Ascending aorta (tissue), 2 donors: Measurements from ENCODE around the gene ACSL1. TPM values are rescaled to one million over a fixed set of nuclear protein-coding genes. Genes with fewer than 3 reads are reported as not detected.

ENCODE experiments used
- DNase-seq, 2 donors: peaks; one replicate each; pipeline ENCODE4 v3.0.0-alpha.2; 2019; ENCODE audit warnings: low spot score in 2 of 2
- H3K27ac ChIP-seq, 2 donors: fragments of 200-600 bp; sonication (generic); one replicate each; pipeline ENCODE4 v1.5.1; 2016 to 2017; ENCODE audit warnings: mild to moderate bottlenecking in 1 of 2
- H3K27me3 ChIP-seq: fragments of 200-600 bp; sonication (generic); one replicate; pipeline ENCODE4 v1.5.1; 2017
- H3K36me3 ChIP-seq, 2 donors: fragments of 200-600 bp; sonication (generic); one replicate each; pipeline ENCODE4 v1.5.1; 2016
- H3K4me1 ChIP-seq, 2 donors: fragments of 200-600 bp; sonication (generic); one replicate each; pipeline ENCODE4 v1.5.1; 2016 to 2017; ENCODE audit warnings: mild to moderate bottlenecking in 1 of 2
- H3K4me3 ChIP-seq, 2 donors: fragments of 200-600 bp; sonication (generic); one replicate each; pipeline ENCODE4 v1.5.1; 2016 to 2017; ENCODE audit warnings: mild to moderate bottlenecking in 1 of 2
- H3K9me3 ChIP-seq, 2 donors: fragments of 200-600 bp; sonication (generic); one replicate each; pipeline ENCODE4 v1.5.1; 2016
- intact Hi-C: fragments of 100-400 bp; cut with DNase I; formaldehyde crosslinking; loops from one replicate; pipeline ENCODE4 v1.15.1; 2023
- total RNA-seq: library from RNA; depleted of rRNA; stranded (reverse); fragments of >200 nt; gene quantifications from one replicate; pipeline ENCODE4 v1.1.0, GENCODE V29; 2016
- TF ChIP-seq, protein P1 (sequence below), 3 experiments: fragments of 200-600 bp in 2 of 3; fragments of 450-650 bp in 1 of 3; sonication (generic) in 2 of 3; IDR thresholded peaks; one replicate each; pipeline ENCODE4 v1.5.1; 2016 to 2019; ENCODE audit warnings: antibody characterized with exemption in 3 of 3, mild to moderate bottlenecking in 1 of 3, moderate library complexity in 1 of 3

The ACSL1 gene
- total RNA-seq, 1 donor from 2014 or later: 31.8 TPM

DNA sequence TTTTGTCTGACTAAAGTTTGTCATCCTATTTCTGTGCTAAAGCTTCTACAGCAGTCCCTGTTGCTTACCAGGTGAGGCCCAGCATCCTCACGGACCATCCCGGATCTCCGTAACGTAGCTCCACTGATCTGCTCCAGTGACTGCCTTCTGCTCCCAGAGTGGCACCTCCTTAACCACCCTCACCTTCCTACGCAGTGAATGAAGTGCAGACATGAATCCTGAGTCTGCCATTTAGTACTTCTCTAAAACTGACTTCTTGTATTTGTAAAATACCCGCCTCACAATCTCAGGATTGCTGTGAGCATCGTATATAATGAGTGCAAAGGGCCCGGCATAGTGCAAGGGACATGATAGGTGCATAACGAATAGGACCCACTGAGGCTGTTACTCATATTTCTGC is 27.7 kb upstream of the ACSL1 start:
- TF ChIP-seq, protein P1, sequence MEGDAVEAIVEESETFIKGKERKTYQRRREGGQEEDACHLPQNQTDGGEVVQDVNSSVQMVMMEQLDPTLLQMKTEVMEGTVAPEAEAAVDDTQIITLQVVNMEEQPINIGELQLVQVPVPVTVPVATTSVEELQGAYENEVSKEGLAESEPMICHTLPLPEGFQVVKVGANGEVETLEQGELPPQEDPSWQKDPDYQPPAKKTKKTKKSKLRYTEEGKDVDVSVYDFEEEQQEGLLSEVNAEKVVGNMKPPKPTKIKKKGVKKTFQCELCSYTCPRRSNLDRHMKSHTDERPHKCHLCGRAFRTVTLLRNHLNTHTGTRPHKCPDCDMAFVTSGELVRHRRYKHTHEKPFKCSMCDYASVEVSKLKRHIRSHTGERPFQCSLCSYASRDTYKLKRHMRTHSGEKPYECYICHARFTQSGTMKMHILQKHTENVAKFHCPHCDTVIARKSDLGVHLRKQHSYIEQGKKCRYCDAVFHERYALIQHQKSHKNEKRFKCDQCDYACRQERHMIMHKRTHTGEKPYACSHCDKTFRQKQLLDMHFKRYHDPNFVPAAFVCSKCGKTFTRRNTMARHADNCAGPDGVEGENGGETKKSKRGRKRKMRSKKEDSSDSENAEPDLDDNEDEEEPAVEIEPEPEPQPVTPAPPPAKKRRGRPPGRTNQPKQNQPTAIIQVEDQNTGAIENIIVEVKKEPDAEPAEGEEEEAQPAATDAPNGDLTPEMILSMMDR (IDR thresholded peaks at IDR 0.05): no peak
- Histone ChIP-seq H3K4me1 (no peaks in the 10 kb centered on the region), H3K27ac (no peak overlapping the region), H3K36me3 (no peaks in the 10 kb centered on the region), H3K9me3 (no peaks in the 10 kb centered on the region), H3K4me3 (no peak overlapping the region), H3K27me3 (no peaks in the 10 kb centered on the region)
- intact Hi-C loops: no loop called here
- DNase-seq: no peak

DNA sequence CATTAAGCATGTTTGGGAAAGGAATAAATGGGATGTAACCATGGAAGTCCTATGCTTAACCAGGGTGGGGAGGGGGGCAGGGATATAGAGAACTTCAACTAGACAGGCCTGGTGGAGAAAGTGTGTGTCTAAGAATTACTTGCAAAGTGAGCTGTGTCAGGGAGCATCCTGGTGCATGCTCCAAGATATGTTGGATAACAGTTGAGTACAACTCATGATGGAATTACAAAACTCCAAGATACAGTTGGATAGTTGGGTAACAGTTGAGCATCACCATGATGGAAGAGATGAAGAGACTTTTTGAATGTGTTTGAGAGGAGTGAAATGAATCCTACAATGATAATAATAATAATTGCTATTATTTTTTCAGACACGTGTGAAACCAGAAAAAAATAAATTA is 26.1 kb upstream of the ACSL1 start:
- Histone ChIP-seq H3K27ac (no peak overlapping the region), H3K27me3 (no peaks in the 10 kb centered on the region), H3K36me3 (no peaks in the 10 kb centered on the region), H3K4me3 (no peak overlapping the region), H3K4me1 (no peaks in the 10 kb centered on the region), H3K9me3 (no peaks in the 10 kb centered on the region)
- intact Hi-C loops: no loop called here
- DNase-seq: no peak
- TF ChIP-seq, protein P1 (IDR thresholded peaks at IDR 0.05): no peak

DNA sequence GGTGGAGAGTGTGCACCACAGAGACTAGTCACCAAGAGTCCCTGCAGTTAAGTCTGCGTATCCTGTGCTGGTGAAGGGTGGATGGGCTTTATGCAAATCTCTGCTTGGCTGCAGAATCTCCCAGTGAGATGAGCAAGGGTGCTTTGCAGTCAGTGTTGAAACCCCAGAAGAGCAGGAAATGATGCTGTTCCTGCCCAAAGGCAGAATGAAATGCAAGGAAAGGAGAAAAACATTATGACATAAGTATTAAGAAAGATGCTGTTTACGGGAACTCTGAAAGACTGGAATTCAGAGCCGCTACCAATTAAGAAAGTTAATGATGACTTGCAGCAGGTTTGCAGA is 25.4 kb upstream of the ACSL1 start:
- Histone ChIP-seq H3K27ac (no peak overlapping the region), H3K27me3 (no peaks in the 10 kb centered on the region), H3K4me3 (no peak overlapping the region), H3K9me3 (no peaks in the 10 kb centered on the region), H3K4me1 (no peaks in the 10 kb centered on the region), H3K36me3 (no peaks in the 10 kb centered on the region)
- intact Hi-C loops: no loop called here
- TF ChIP-seq, protein P1 (IDR thresholded peaks at IDR 0.05): no peak
- no peak for DNase-seq

- Histone ChIP-seq H3K27ac (no peak overlapping the region), H3K9me3 (no peaks in the 10 kb centered on the region), H3K36me3 (no peaks in the 10 kb centered on the region), H3K4me3 (no peak overlapping the region), H3K27me3 (no peaks in the 10 kb centered on the region), H3K4me1 (no peaks in the 10 kb centered on the region)
- TF ChIP-seq, protein P1 (IDR thresholded peaks at IDR 0.05): no peak
- no peak for DNase-seq
- intact Hi-C loops: no loop called here
These were observed 24.8 kb upstream of the ACSL1 start for GRCh38 chr4:184850431-184851199.

DNA sequence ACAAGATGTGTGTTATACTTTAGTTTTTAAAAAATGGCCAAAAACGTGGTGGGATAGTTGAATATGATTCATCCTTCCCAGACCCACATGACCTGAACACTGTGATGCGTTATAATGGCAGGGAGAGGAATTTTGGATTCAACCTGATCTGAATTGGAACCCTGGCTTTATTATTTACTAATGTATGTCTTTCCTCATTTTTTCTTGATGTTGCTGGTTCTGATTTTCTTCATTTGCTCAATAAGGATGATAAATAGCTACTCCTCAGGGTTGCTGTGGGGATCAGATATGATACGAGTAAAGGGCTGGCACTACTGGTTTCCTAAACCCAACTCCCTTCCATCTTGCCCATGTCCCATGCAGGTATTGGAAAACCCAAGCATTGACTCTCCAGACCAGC is 24.2 kb upstream of the ACSL1 start:
- no peak for DNase-seq
- Histone ChIP-seq H3K27ac (no peak overlapping the region), H3K4me1 (no peaks in the 10 kb centered on the region), H3K4me3 (no peak overlapping the region), H3K9me3 (no peaks in the 10 kb centered on the region), H3K27me3 (no peaks in the 10 kb centered on the region), H3K36me3 (no peaks in the 10 kb centered on the region)
- intact Hi-C loops: no loop called here
- TF ChIP-seq, protein P1 (IDR thresholded peaks at IDR 0.05): no peak

DNA sequence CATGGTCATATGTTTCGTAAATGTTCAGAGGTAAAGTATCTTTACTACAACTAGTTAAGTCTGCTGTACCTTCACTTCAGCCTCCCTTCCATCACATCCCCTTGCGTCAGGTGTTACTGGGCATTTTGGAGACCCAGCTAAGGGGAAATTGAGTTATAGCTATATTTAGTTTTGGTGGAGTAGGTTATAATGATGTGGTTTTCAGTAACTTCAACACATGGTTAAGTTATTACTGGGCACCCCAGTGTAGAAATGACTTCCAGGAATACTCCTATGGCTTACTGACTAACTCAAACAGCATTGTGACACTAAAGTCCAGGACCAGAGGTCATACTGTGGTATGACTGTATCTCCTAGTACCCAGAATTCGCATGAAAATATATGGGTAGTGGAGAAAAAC is 23.4 kb upstream of the ACSL1 start:
- intact Hi-C loops: no loop called here
- no peaks in the 10 kb centered on the region for H3K27me3 ChIP-seq
- no peak for DNase-seq
- no peaks in the 10 kb centered on the region for H3K4me1 ChIP-seq
- TF ChIP-seq, protein P1 (IDR thresholded peaks at IDR 0.05): no peak
- H3K36me3 ChIP-seq: no peaks in the 10 kb centered on the region
- no peak overlapping the region for H3K27ac ChIP-seq
- no peak overlapping the region for H3K4me3 ChIP-seq
- H3K9me3 ChIP-seq: no peaks in the 10 kb centered on the region
